ENCODE data around the gene SLC30A10.

DNA sequence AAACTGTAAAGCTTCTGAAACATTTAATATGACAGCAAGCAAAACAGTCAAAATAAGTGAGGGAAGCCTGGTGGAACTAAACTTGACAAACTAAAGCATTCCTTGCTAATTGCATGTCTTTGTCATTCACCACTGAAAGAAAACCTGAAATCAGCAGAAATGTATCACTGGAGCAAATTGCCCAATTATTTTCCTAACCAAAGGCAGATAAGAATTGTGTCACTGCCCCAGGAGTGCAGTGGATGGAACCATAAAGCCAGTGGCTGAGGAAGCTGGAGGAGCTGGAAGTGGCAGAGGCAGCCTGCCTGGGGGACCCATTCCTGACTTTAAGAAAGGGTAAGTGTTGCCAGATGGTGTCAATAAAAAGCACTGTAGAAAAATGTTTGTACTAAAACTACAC, 2.7 kb upstream of the SLC30A10 start:
- TF ChIP-seq POLR2A (IDR thresholded peaks at IDR 0.05; ENCODE audit: low read depth, low read length) = no peak
- no peak for TF ChIP-seq POLR2AphosphoS5 (IDR thresholded peaks at IDR 0.05; ENCODE audit: low read depth, low read length)

Measured in GM12891 (cell line).